HepG2 (cell line): ENCODE measurements around the gene STPG4. TPM values are rescaled to one million over a fixed set of nuclear protein-coding genes. Genes with fewer than 3 reads are reported as not detected.

Source experiments
- ARID5B ChIP-seq: IDR thresholded peaks from 2 replicates; pipeline ENCODE4 v1.4.0; 2020; ENCODE audit warnings: mild to moderate bottlenecking, missing genetic modification reagents
- BORCS8-MEF2B ChIP-seq: sonication (generic); formaldehyde crosslinking; IDR thresholded peaks from 2 replicates; pipeline ENCODE4 v1.8.0; 2022; ENCODE audit warnings: mild to moderate bottlenecking, missing genetic modification reagents
- CBX5 ChIP-seq: sonication (generic); formaldehyde crosslinking; IDR thresholded peaks from 2 replicates; pipeline ENCODE4 v1.4.0; 2020; ENCODE audit warnings: missing genetic modification reagents, borderline replicate concordance
- CCAR2 ChIP-seq: fragments of 200-400 bp; formaldehyde crosslinking; optimal IDR thresholded peaks from 2 replicates; pipeline ENCODE3; 2018; ENCODE audit warnings: low read depth, mild to moderate bottlenecking, low read length, moderate library complexity
- DNMT3B ChIP-seq: conservative IDR thresholded peaks from 2 replicates; pipeline ENCODE4 v1.6.1; 2016; ENCODE audit warnings: missing biosample characterization, control low read depth
- IRX3 ChIP-seq: sonication (generic); formaldehyde crosslinking; IDR thresholded peaks from 2 replicates; pipeline ENCODE4 v1.8.1; 2023; ENCODE audit warnings: mild to moderate bottlenecking, low read depth, missing genetic modification reagents, borderline replicate concordance
- NBN ChIP-seq: fragments of 450-650 bp; conservative IDR thresholded peaks from 2 replicates; pipeline ENCODE4 v1.6.1; 2017
- TEAD3 ChIP-seq: optimal IDR thresholded peaks from 2 replicates; pipeline ENCODE3; 2016; ENCODE audit warnings: borderline replicate concordance
- ZBTB38 ChIP-seq: sonication (generic); formaldehyde crosslinking; IDR thresholded peaks from 2 replicates; pipeline ENCODE4 v1.5.1; 2020; ENCODE audit warnings: mild to moderate bottlenecking, missing genetic modification reagents
- ZIK1 ChIP-seq: sonication (generic); formaldehyde crosslinking; IDR thresholded peaks from 2 replicates; pipeline ENCODE4 v1.5.0; 2020; ENCODE audit warnings: mild to moderate bottlenecking, low read depth, missing genetic modification reagents, borderline replicate concordance
- ZNF256 ChIP-seq: sonication (generic); formaldehyde crosslinking; conservative IDR thresholded peaks from 2 replicates; pipeline ENCODE4 v1.4.0; 2020; ENCODE audit warnings: missing genetic modification reagents
- ZNF280D ChIP-seq: sonication (generic); formaldehyde crosslinking; IDR thresholded peaks from 2 replicates; pipeline ENCODE4 v1.5.1; 2020; ENCODE audit warnings: mild to moderate bottlenecking, missing genetic modification reagents
- ZNF292 ChIP-seq: sonication (generic); formaldehyde crosslinking; IDR thresholded peaks from 2 replicates; pipeline ENCODE4 v1.8.1; 2022; ENCODE audit warnings: mild to moderate bottlenecking, low read depth, missing genetic modification reagents, borderline replicate concordance
- ZNF30 ChIP-seq: sonication (generic); formaldehyde crosslinking; IDR thresholded peaks from 2 replicates; pipeline ENCODE4 v1.5.0; 2020; ENCODE audit warnings: mild to moderate bottlenecking, missing genetic modification reagents
- ZNF329 ChIP-seq: sonication (generic); formaldehyde crosslinking; IDR thresholded peaks from 2 replicates; pipeline ENCODE4 v1.9.0; 2021; ENCODE audit warnings: low read depth, mild to moderate bottlenecking, missing genetic modification reagents
- ZNF567 ChIP-seq: sonication (generic); formaldehyde crosslinking; IDR thresholded peaks from 2 replicates; pipeline ENCODE4 v1.8.1; 2023; ENCODE audit warnings: mild to moderate bottlenecking, missing genetic modification reagents, borderline replicate concordance
- ZNF891 ChIP-seq: sonication (generic); formaldehyde crosslinking; IDR thresholded peaks from 2 replicates; pipeline ENCODE4 v1.5.0; 2020; ENCODE audit warnings: mild to moderate bottlenecking, missing genetic modification reagents
- polyA plus RNA-seq, 8 experiments: library from polyadenylated mRNA; depleted of rRNA in 3 of 8; stranded (reverse) in 7 of 8; unstranded in 1 of 8; fragments of >200 nt; fragmentation: Illumina TruSeq in 4 of 8; extraction: Trizol in 4 of 8; gene quantifications; 2 replicates each; pipeline versions ENCODE4 v1.2.1 to v1.2.3, GENCODE V29; 2011 to 2016; ENCODE audit warnings: low read depth in 4 of 8, missing spikeins in 1 of 8, mixed read lengths in 1 of 8; ENCODE audit not compliant: insufficient read depth in 1 of 8
- total RNA-seq, 5 experiments: library from RNA; depleted of rRNA; stranded (reverse); fragments of >200 nt; fragmentation: Illumina TruSeq; extraction: Trizol; gene quantifications; 2 replicates each; pipeline ENCODE4 v1.2.3, GENCODE V29; 2016; ENCODE audit warnings: low read depth in 1 of 5
- TF ChIP-seq, protein P1 (sequence below): IDR thresholded peaks from 2 replicates; pipeline ENCODE4 v1.6.1; 2012; ENCODE audit warnings: low read length, improper control_type of control experiment

Gene STPG4
- total and polyA plus RNA-seq, 2 of the 13 experiments (the other 11 are each of a cell fraction or from before 2014, with no cell fraction given) = 0.11 to 0.15 TPM

GRCh38 chr2:47079515-47080412 lies 75.3 kb downstream of the STPG4 start (continued):
- TF ChIP-seq ZNF280D (CRISPR knock-in tag) (0 out of 2 replicates have a peak, but pooled peaks have one; percentile 1), ARID5B (CRISPR knock-in tag) (peak; percentile 43; the same call in 1 of the 2 replicates), ZNF567 (CRISPR knock-in tag) (peak; percentile 88; the same call in 1 of the 2 replicates), ZNF292 (CRISPR knock-in tag) (peak; percentile 52; the same call in 1 of the 2 replicates), ZIK1 (no peak), IRX3 (no peak), ZNF329 (CRISPR knock-in tag) (no peak), ZNF891 (CRISPR knock-in tag) (peak; percentile 86), ZNF30 (CRISPR knock-in tag) (no peak), BORCS8-MEF2B (0 out of 2 replicates have a peak, but pooled peaks have one; percentile 37), DNMT3B (CRISPR knock-in tag) (no peak), ZNF256 (CRISPR knock-in tag) (no peak), CCAR2 (no peak), CBX5 (CRISPR knock-in tag) (0 out of 2 replicates have a peak, but pooled peaks have one; percentile 15), NBN (no peak), ZBTB38 (CRISPR knock-in tag) (peak; percentile 99), TEAD3 (CRISPR knock-in tag) (peak; percentile 32)
- TF ChIP-seq, protein P1, sequence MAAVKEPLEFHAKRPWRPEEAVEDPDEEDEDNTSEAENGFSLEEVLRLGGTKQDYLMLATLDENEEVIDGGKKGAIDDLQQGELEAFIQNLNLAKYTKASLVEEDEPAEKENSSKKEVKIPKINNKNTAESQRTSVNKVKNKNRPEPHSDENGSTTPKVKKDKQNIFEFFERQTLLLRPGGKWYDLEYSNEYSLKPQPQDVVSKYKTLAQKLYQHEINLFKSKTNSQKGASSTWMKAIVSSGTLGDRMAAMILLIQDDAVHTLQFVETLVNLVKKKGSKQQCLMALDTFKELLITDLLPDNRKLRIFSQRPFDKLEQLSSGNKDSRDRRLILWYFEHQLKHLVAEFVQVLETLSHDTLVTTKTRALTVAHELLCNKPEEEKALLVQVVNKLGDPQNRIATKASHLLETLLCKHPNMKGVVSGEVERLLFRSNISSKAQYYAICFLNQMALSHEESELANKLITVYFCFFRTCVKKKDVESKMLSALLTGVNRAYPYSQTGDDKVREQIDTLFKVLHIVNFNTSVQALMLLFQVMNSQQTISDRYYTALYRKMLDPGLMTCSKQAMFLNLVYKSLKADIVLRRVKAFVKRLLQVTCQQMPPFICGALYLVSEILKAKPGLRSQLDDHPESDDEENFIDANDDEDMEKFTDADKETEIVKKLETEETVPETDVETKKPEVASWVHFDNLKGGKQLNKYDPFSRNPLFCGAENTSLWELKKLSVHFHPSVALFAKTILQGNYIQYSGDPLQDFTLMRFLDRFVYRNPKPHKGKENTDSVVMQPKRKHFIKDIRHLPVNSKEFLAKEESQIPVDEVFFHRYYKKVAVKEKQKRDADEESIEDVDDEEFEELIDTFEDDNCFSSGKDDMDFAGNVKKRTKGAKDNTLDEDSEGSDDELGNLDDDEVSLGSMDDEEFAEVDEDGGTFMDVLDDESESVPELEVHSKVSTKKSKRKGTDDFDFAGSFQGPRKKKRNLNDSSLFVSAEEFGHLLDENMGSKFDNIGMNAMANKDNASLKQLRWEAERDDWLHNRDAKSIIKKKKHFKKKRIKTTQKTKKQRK = no peak
